Peyer's patch (tissue), 4 donors: Measurements from ENCODE around the gene RCN1.

Experiments used
- CTCF ChIP-seq, 6 experiments: fragments of 450-650 bp in 4 of 6; fragments of 200-600 bp in 2 of 6; sonication (generic) in 1 of 6; IDR thresholded peaks; one replicate each; pipeline ENCODE4 v1.5.1; 2017 to 2019; ENCODE audit warnings: antibody characterized with exemption in 6 of 6, mild to moderate bottlenecking in 3 of 6, moderate library complexity in 1 of 6
- POLR2A ChIP-seq, 2 donors: fragments of 450-650 bp; IDR thresholded peaks; one replicate each; pipeline ENCODE4 v1.5.1; 2017; ENCODE audit warnings: antibody characterized with exemption in 2 of 2, mild to moderate bottlenecking in 2 of 2, moderate library complexity in 2 of 2

GRCh38 chr11:32121012-32121411 lies 30.1 kb downstream of the RCN1 start:
- no peak for TF ChIP-seq CTCF (IDR thresholded peaks at IDR 0.05)
- no peak for TF ChIP-seq POLR2A (IDR thresholded peaks at IDR 0.05)
